Measurements from ENCODE around the gene DDX10.
A peak's percentile ranks its signal among the peaks of the same experiment; 100 is the strongest.
"Not testable (repeated sequence)": the region's sequence is repeated elsewhere in the genome, so short reads cannot be mapped to it uniquely, and the experiment has no call there.

Gene DDX10

GRCh38 chr11:108715239-108715638 is 50.4 kb downstream of the DDX10 start:
- DNase-seq (ENCODE audit: low read depth): no peak

GRCh38 chr11:108718466-108718865 is 53.6 kb downstream of the DDX10 start:
- no peak for DNase-seq (ENCODE audit: low read depth)

GRCh38 chr11:108724974-108725689 is 60.3 kb downstream of the DDX10 start:
- DNase-seq (ENCODE audit: low read depth): no peak

GRCh38 chr11:108726077-108726800 is 61.4 kb downstream of the DDX10 start:
- no peak for DNase-seq (ENCODE audit: low read depth)

- DNase-seq (ENCODE audit: low read depth): no peak
These were observed 62.8 kb downstream of the DDX10 start for GRCh38 chr11:108727665-108728064.

GRCh38 chr11:108729227-108729871 is 64.5 kb downstream of the DDX10 start:
- no peak for DNase-seq (ENCODE audit: low read depth)

GRCh38 chr11:108732395-108732794 is 67.5 kb downstream of the DDX10 start:
- DNase-seq (ENCODE audit: low read depth): no peak

GRCh38 chr11:108733479-108734116 is 68.7 kb downstream of the DDX10 start:
- peak; percentile 89 for DNase-seq (ENCODE audit: low read depth)

- no peak for DNase-seq (ENCODE audit: low read depth)
These were observed 69.4 kb downstream of the DDX10 start for GRCh38 chr11:108734283-108734682.

- DNase-seq (ENCODE audit: low read depth): no peak
These were observed 70.2 kb downstream of the DDX10 start for GRCh38 chr11:108734956-108735559.

- DNase-seq (ENCODE audit: low read depth): not testable (repeated sequence)
These were observed 75.3 kb downstream of the DDX10 start for GRCh38 chr11:108740132-108740531.

GRCh38 chr11:108743851-108744250 is 79.0 kb downstream of the DDX10 start:
- DNase-seq (ENCODE audit: low read depth): peak; percentile 44

GRCh38 chr11:108748968-108749367 is 84.1 kb downstream of the DDX10 start:
- peak; percentile 82 for DNase-seq (ENCODE audit: low read depth)

- no peak for DNase-seq (ENCODE audit: low read depth)
These were observed 86.6 kb downstream of the DDX10 start for GRCh38 chr11:108751444-108751843.

- no peak for DNase-seq (ENCODE audit: low read depth)
These were observed 87.5 kb downstream of the DDX10 start for GRCh38 chr11:108752297-108752751.

- peak; percentile 59 for DNase-seq (ENCODE audit: low read depth)
These were observed 90.2 kb downstream of the DDX10 start for GRCh38 chr11:108754901-108755625.

- DNase-seq (ENCODE audit: low read depth): no peak
These were observed 92.8 kb downstream of the DDX10 start for GRCh38 chr11:108757630-108758029.

- DNase-seq (ENCODE audit: low read depth): peak; percentile 39
These were observed 93.6 kb downstream of the DDX10 start for GRCh38 chr11:108758458-108758857.

GRCh38 chr11:108766596-108767173 is 101.8 kb downstream of the DDX10 start:
- peak; percentile 52 for DNase-seq (ENCODE audit: low read depth)

- peak; percentile 93 for DNase-seq (ENCODE audit: low read depth)
These were observed 103.5 kb downstream of the DDX10 start for GRCh38 chr11:108768370-108768769.

GRCh38 chr11:108768964-108769363 is 104.1 kb downstream of the DDX10 start:
- no peak for DNase-seq (ENCODE audit: low read depth)
